Activated CD4-positive, alpha-beta T cell treated with anti-CD3 and anti-CD28 coated beads, Interleukin-2, amount 50 U/mL, for 48 hours (primary cell): ENCODE measurements around the gene UFSP1.
"Not testable (repeated sequence)": the region's sequence is repeated elsewhere in the genome, so short reads cannot be mapped to it uniquely, and the experiment has no call there.

Experiments used
- DNase-seq, 2 experiments: peaks; one replicate each; pipeline ENCODE4 v3.0.0-alpha.2; 2020

The UFSP1 gene

DNA sequence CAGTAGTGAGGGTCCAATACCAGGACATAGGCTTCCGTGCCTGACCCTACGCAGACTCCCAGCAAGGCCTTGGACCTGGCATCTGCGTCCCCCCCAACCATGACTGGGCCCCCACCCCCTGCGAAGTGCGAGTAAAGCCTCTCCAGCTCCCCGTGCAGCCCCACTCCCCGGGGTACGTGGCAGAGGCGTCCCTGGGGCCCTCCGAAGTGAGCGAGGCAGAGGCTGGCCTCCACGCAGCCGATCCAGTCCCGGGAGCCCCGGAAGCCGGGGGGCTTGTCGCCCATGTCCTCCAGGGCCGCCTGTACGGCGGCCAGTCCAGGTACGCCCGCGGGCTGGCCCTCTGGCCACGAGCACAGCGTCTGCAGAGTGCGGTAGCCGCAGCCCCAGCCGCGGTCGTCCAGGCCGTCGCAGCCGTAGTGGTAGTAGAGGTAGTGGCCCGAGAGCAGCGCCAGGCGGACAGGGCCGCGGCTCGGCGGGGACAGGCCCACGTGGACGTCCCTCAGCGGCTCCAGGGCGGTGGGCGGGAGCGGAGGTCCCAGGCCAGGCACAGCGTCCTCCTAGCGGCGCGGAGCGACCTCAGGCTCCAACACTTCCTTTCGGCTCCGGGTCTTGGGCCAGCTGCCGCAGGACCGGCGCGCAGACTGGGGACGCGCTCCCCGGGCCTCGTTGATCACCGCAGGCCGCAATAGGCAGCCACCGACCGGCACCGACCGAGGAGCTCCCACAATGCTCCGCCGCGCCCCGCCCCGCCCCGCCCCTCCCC is at the start of gene UFSP1:
Gene UFSP1 (minus strand): TSS at position 728 of the 763 bp plus-strand sequence. CDS start 444 bp downstream, at position 284.
- DNase-seq, result peak in 1 of 2 experiments; percentile 18

DNA sequence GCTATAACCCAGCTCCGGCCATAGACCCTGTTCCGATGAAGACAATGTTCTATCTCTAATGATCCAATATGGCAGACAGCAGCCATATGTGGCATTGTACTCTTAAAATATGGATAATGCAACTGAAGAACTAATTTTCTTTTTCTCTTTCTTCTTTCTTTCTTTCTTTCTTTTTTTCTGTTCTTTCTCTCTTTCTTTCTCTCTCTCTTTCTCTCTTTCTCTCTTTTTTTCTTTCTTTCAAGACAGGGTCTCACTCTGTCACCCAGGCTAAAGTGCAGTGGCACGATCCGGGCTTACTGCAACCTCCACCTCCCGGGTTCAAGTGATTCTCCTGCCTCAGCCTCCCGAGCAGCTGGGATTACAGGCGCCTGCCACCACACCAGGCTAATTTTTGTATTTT is 46.7 kb upstream of the UFSP1 start:
- DNase-seq, result not testable (repeated sequence)

DNA sequence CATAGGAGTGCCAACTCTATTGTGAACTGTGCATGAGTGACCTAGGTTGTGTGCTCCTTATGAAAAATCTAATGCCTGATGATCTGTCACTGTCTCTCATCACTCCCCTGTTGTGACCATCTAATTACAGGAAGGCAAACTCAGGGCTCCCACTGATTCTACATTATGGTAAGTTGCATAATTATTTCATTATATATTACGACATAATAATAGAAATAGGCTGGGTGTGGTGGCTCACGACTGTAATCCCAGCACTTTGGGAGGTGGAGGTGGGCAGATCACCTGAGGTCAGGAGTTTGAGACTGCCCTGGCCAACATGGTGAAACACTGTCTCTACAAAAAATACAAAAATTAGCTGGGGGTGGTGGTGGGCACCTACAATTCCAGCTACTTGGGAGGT is 45.9 kb upstream of the UFSP1 start:
- DNase-seq, result not testable (repeated sequence)

- no peak for DNase-seq
Measured at GRCh38 chr7:100933734-100934133, 44.2 kb upstream of the UFSP1 start.

DNA sequence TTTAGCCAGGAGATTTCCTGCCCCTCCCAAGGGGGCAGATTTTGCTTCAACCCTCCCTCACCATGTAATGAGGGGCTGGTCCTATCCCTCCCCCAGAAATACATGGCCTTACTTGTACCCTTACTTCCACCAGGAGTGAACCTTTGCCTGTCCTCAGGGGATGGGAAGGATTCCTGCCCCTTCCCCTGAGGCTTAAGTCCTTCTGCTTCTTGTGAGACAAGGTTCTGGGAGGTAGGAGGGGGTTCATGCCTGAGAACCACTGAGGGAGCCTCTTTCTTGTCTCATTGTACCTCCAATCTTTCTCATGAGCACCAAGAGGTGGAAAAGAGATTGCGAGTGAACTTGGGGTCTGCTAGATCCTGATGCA is 40.3 kb upstream of the UFSP1 start:
- DNase-seq, result no peak

DNA sequence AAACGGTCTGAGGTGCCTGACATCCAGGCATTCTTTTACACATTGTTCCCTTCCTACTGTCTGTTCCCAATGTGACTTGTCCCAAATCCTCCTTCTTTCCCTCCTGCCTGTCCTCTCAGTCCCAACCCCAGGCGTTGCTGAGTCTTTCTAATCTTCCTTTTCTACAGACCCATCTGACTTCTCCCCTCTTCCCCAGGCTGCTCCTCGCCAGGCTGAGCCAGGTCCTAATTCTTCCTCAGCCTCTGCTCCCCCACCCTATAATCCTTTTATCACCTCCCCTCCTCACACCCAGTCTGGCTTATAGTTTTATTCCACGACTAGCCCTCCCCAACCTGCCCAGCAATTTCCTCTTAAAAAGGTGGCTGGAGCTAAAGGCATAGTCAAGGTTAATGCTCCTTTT is 34.1 kb upstream of the UFSP1 start:
- not testable (repeated sequence) for DNase-seq

DNA sequence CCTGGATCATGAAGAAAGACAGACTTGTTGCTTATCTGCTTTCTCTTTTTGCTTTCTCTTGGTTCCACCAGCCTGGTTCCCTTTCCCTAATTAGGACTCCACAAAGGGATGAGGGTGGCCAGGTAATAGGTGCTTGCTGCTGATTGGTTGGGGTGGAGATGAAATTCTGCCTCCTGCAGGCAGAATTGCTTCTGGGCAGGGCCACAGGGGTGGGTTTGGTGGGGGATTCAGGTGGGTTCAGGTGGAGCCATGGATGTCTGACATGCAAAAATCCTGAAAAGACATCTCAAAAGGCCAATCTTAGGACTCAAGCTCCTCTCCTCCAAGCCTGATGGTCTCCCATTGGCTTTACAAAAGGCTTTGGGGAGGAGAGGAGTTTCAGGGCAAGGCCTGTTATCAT is 31.5 kb upstream of the UFSP1 start:
- no peak for DNase-seq

DNA sequence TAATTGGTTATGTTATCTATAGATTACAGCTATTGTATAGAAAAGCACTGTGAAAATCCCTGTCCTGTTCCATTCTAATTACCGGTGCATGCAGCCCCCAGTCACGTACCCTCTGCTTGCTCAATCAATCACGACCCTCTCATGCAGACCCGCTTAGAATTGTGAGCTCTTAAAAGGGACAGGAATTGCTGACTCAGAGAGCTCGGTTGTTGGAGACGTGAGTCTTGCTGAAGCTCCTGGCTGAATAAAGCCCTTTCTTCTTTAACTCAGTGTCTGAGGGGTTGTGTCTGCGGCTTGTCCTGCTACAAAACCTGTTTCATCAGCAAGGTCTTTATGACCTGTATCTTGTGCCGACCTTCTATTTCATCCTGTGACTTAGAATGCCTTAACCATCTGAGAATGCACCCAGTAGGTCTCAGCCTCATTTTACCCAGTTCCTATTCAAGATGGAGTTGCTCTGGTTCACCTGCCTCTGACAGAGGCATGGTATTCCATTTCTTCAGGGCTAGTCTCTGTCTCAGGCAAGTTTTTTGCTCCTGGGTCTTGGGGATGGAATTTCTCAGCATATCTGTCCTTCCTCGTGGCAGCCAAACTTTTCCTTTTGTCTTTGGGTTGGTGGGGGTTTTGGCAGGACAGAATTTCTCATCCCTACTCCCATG is 30.4 kb upstream of the UFSP1 start:
- DNase-seq, result not testable (repeated sequence)

- DNase-seq, result not testable (repeated sequence)
Measured at GRCh38 chr7:100919335-100919734, 29.8 kb upstream of the UFSP1 start.

DNA sequence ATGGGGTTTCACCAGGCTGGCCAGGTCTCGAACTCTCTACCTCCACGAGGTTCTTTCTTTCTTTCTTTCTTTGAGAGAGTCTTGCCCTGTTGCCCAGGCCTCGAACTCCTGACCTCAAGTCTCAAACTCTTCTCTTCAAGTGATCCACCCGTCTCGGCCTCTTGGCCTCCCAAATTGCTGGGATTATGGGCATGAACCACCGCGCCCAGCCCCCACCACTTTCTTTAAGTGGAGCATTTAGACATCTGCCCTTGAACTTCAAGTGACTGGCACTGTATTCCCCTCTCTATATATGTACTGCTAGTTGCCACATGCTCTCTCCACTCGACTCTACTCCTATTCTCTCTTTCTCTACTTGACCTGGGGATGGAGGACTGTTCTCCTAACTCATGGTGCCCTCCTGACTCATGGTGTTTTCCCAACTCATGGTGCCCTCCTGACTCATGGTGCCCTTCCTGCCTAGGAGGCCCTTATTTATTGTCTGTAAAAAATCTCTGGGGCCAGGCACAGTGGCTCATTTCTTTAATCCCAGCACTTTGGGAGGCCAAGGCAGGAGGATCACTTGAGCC is 25.4 kb upstream of the UFSP1 start:
- DNase-seq, result no peak

- DNase-seq, result no peak
Measured at GRCh38 chr7:100914208-100914878, 24.8 kb upstream of the UFSP1 start.

DNA sequence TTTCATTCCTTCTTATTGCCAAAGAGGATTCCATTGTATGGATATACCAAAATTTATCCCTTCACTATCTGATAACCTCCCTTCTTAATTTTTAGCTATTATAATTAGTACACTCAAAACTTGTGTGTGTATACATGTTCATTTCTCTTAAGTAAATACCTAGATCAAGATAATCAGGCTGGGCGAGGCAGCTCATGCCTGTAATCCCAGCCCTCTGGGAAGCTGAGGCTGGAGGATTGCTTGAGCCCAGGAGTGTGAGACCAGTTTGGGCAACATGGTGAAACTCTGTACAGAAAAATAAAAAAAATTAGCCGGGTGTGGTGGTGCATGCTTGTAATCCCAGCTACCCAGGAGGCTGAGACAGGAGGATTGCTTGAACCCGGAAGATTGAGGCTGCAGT is 22.0 kb upstream of the UFSP1 start:
- DNase-seq, result no peak

GRCh38 chr7:100910443-100910842 is 20.9 kb upstream of the UFSP1 start:
- not testable (repeated sequence) for DNase-seq

GRCh38 chr7:100908512-100908911 is 19.0 kb upstream of the UFSP1 start:
- no peak for DNase-seq

DNA sequence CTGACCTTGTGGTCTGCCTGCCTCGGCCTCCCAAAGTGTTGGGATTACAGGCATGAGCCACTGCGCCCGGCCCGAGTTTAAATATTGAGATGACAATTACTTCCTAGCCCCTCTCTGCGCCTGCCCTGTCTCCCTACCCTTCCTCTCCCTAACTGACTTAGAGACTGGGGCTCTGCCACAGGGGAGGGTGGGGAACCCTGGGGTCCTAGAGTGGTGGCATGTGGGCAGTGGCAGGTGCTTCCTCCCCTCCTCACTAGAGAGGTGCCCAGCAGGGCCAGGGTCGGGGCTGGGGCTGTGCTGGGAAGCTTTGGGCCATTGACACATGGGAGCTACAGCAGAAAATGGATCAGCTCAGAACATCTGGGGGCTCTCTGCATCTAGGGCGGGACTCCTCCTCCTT is 13.1 kb upstream of the UFSP1 start:
- no peak for DNase-seq

GRCh38 chr7:100901921-100902332 is 12.4 kb upstream of the UFSP1 start:
- DNase-seq, result no peak

GRCh38 chr7:100900978-100901377 is 11.5 kb upstream of the UFSP1 start:
- no peak for DNase-seq

GRCh38 chr7:100899432-100899831 is 9.9 kb upstream of the UFSP1 start:
- no peak for DNase-seq

GRCh38 chr7:100897772-100898454 is 8.4 kb upstream of the UFSP1 start:
- DNase-seq, result no peak

DNA sequence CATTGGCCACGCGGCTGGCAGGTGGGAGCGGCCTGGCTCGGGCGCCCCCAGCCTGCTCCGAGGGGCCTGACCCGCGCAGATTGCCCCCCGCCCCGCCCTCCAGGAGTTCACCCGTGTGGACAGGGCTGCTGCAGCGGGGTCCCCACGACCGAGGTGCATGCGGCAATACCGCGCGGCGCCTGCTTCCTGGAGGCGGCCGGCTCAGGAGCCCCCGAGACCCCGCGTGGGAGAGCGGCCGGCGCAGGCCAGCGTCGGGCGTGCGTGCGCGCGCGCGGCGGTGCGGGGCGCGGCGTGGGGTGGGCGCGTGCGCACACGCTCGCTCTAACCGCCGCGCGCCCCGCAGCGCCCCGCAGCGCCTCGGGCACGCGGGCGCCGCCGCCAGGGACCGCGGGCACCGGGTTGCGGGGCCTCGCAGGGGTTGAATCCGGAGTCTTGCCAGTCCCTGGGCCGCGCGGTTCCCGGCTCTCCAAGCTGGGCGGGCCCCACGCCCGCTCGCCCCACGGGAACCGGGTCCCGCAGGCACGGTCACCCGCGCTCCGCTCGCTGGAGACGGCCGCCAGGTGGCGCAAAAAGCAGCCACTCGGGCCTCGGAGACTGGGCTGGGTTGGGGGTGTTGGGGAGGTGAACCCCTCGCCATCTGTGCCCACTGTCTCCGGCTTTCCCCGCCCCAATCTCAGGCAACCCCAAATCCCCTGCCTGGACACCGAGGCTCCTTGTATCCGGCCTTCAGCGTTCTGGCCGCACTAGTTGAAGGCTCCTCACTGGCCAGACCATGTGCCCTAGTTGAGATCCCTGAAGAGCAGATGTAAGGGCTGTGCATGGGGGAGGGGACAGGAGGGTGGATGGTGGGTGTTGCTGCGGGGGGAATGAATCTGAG is 7.5 kb upstream of the UFSP1 start:
- DNase-seq, result peak; percentile 56 to 61

DNA sequence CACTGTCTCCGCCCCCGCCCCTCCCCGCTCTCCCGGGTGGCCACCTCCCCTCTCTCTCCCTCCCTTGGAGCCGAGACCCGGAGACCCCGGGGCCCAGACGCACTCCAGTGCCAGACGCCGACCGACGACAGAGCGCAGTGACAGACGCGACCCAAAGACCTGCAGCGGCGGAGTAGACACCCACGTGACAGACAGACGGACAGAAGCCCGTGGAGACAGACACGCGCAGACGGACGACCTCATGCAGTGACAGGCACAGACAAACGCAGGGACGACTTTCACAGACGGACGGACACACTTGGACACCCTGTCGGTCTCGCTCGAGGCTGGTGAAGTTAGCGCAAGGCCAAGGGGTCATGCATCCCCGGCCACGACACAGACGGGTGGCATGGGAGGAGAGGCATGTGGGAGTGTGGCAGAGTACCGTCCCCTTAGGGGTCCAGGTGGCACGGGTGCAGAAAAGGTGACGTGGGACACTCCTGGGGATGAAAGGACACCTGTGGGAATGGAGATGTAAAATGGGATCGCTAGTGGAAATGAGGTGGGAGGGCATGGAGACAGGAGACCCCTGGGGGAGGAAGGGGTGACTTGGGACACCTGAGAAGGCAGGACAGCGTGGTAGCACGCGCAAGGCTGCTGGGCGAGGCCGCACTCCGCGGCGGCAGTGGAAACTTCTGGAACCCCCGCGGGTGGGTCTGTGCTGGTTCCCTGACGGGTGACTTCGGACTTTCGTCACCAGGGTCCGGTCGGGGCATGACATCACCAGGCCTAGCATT is 6.6 kb upstream of the UFSP1 start:
- DNase-seq, result peak in 1 of 2 experiments; percentile 39
